ENCODE results near the gene STK31.
"Not testable (repeated sequence)": the region's sequence is repeated elsewhere in the genome, so short reads cannot be mapped to it uniquely, and the experiment has no call there.

The STK31 gene

GRCh38 chr7:23810099-23810498, 100.1 kb downstream of the STK31 start:
- no peak overlapping the region for H3K4me2 ChIP-seq
- no peak for TF ChIP-seq Cebpa-rat (IDR thresholded peaks at IDR 0.05)
- H3K4me1 ChIP-seq = peaks cover 5 to 14% (median 8%) of the 10 kb centered on the region in 10 experiments; a peak in 18 of 20 replicates
- H3K9me3 ChIP-seq (replicated peaks in 1 of 11) = peaks cover 21 to 26% (median 24%) of the 10 kb centered on the region in 11 experiments
- no peaks in the 10 kb centered on the region; a peak in 1 of 22 replicates for H3K36me3 ChIP-seq
- H4K20me1 ChIP-seq = no peaks in the 10 kb centered on the region
- H3K27ac ChIP-seq = no peak overlapping the region
- H3K9ac ChIP-seq = no peak overlapping the region
- no peaks in the 10 kb centered on the region for H3K27me3 ChIP-seq
- H3K4me3 ChIP-seq = no peak overlapping the region

- Histone ChIP-seq H3K27me3 (no peaks in the 10 kb centered on the region), H3K27ac (no peak overlapping the region), H3K4me2 (no peak overlapping the region), H3K36me3 (no peaks in the 10 kb centered on the region; a peak in 1 of 22 replicates), H3K9ac (no peak overlapping the region), H4K20me1 (no peaks in the 10 kb centered on the region), H3K4me1 (peaks cover 5 to 14% (median 8%) of the 10 kb centered on the region in 10 experiments; a peak in 18 of 20 replicates), H3K4me3 (no peak overlapping the region), H3K9me3 (replicated peaks in 1 of 11) (peaks cover 21 to 26% (median 24%) of the 10 kb centered on the region in 11 experiments)
- TF ChIP-seq Cebpa-rat (IDR thresholded peaks at IDR 0.05) = no peak
These were observed 101.5 kb downstream of the STK31 start for GRCh38 chr7:23811540-23811939.

GRCh38 chr7:23828125-23828524, 118.1 kb downstream of the STK31 start:
- H4K20me1 ChIP-seq, H3K27me3 ChIP-seq, H3K4me2 ChIP-seq, H3K4me3 ChIP-seq, H3K9ac ChIP-seq, H3K36me3 ChIP-seq, H3K4me1 ChIP-seq, H3K27ac ChIP-seq: not testable (repeated sequence)
- H3K9me3 ChIP-seq (replicated peaks in 1 of 11) = peaks cover 17 to 50% (median 30%) of the 10 kb centered on the region in 11 experiments

GRCh38 chr7:23832733-23833132, 122.7 kb downstream of the STK31 start:
- H3K9me3 ChIP-seq (replicated peaks in 1 of 11) = peaks cover 63 to 93% (median 74%) of the 10 kb centered on the region in 11 experiments
- not testable (repeated sequence) for H3K4me1 ChIP-seq, H3K9ac ChIP-seq

GRCh38 chr7:23833405-23833804, 123.4 kb downstream of the STK31 start:
- Histone ChIP-seq H3K27me3 (peaks cover 0 to 18% (median 0%) of the 10 kb centered on the region in 11 experiments; a peak in 4 of 22 replicates), H3K9me3 (replicated peaks in 1 of 11) (peaks cover 69 to 93% (median 75%) of the 10 kb centered on the region in 11 experiments), H3K4me2 (no peak overlapping the region), H3K4me3 (peak overlapping the region in 1 of 10 experiments; percentile 18; a peak in 1 of 20 replicates), H4K20me1 (no peaks in the 10 kb centered on the region), H3K27ac (no peak overlapping the region), H3K36me3 (peaks cover 0 to 15% (median 7%) of the 10 kb centered on the region in 11 experiments; a peak in 7 of 22 replicates), H3K9ac (no peak overlapping the region), H3K4me1 (no peaks in the 10 kb centered on the region)
- TF ChIP-seq Cebpa-rat (IDR thresholded peaks at IDR 0.05) = no peak

More at GRCh38 chr7:23832733-23833132, 122.7 kb downstream of the STK31 start:
- H3K4me3 ChIP-seq, H3K4me2 ChIP-seq, H3K27ac ChIP-seq, H4K20me1 ChIP-seq: not testable (repeated sequence)
- peaks cover 0 to 11% (median 0%) of the 10 kb centered on the region in 11 experiments; a peak in 3 of 22 replicates for H3K27me3 ChIP-seq
- H3K36me3 ChIP-seq = peaks cover 0 to 15% (median 7%) of the 10 kb centered on the region in 11 experiments; a peak in 7 of 22 replicates

GRCh38 chr7:23844837-23845236, 134.8 kb downstream of the STK31 start:
- H4K20me1 ChIP-seq, H3K4me2 ChIP-seq, H3K4me3 ChIP-seq, H3K4me1 ChIP-seq, H3K9ac ChIP-seq, H3K27ac ChIP-seq: not testable (repeated sequence)
- peaks cover 0 to 42% (median 0%) of the 10 kb centered on the region in 11 experiments; a peak in 4 of 22 replicates for H3K27me3 ChIP-seq
- H3K36me3 ChIP-seq = peaks cover 0 to 11% (median 0%) of the 10 kb centered on the region in 11 experiments; a peak in 4 of 22 replicates
- peaks cover 70 to 99% (median 82%) of the 10 kb centered on the region in 11 experiments for H3K9me3 ChIP-seq (replicated peaks in 1 of 11)

GRCh38 chr7:23852135-23852534, 142.1 kb downstream of the STK31 start:
- TF ChIP-seq Cebpa-rat (IDR thresholded peaks at IDR 0.05) = no peak
- Histone ChIP-seq H3K27me3 (no peaks in the 10 kb centered on the region), H3K4me2 (no peak overlapping the region)

GRCh38 chr7:23852988-23853387, 143.0 kb downstream of the STK31 start:
- peaks cover 0 to 9% (median 0%) of the 10 kb centered on the region in 10 experiments; a peak in 2 of 20 replicates for H3K4me1 ChIP-seq
- no peaks in the 10 kb centered on the region for H3K27me3 ChIP-seq
- no peak overlapping the region for H3K4me2 ChIP-seq
- no peaks in the 10 kb centered on the region for H4K20me1 ChIP-seq
- no peak overlapping the region for H3K27ac ChIP-seq
- no peak for TF ChIP-seq Cebpa-rat (IDR thresholded peaks at IDR 0.05)
- peaks cover 28 to 59% (median 35%) of the 10 kb centered on the region in 11 experiments for H3K9me3 ChIP-seq (replicated peaks in 1 of 11)
- H3K36me3 ChIP-seq = no peaks in the 10 kb centered on the region
- no peak overlapping the region for H3K4me3 ChIP-seq
- no peak overlapping the region for H3K9ac ChIP-seq

More at GRCh38 chr7:23852135-23852534, 142.1 kb downstream of the STK31 start:
- peaks cover 0 to 9% (median 0%) of the 10 kb centered on the region in 10 experiments; a peak in 2 of 20 replicates for H3K4me1 ChIP-seq
- no peaks in the 10 kb centered on the region for H3K36me3 ChIP-seq
- H3K27ac ChIP-seq = no peak overlapping the region
- peaks cover 33 to 67% (median 41%) of the 10 kb centered on the region in 11 experiments for H3K9me3 ChIP-seq (replicated peaks in 1 of 11)
- no peak overlapping the region for H3K4me3 ChIP-seq
- no peaks in the 10 kb centered on the region for H4K20me1 ChIP-seq
- no peak overlapping the region for H3K9ac ChIP-seq

GRCh38 chr7:23863209-23863787, 153.3 kb downstream of the STK31 start:
- H3K36me3 ChIP-seq = no peaks in the 10 kb centered on the region
- peaks cover 0 to 10% (median 6%) of the 10 kb centered on the region in 10 experiments; a peak in 10 of 20 replicates for H3K4me1 ChIP-seq
- no peaks in the 10 kb centered on the region for H4K20me1 ChIP-seq
- H3K4me3 ChIP-seq = no peak overlapping the region
- H3K27me3 ChIP-seq = no peaks in the 10 kb centered on the region
- H3K9ac ChIP-seq = no peak overlapping the region
- H3K9me3 ChIP-seq (replicated peaks in 1 of 11) = peaks cover 0 to 7% (median 0%) of the 10 kb centered on the region in 11 experiments; a peak in 2 of 22 replicates
- TF ChIP-seq Cebpa-rat (IDR thresholded peaks at IDR 0.05) = no peak
- no peak overlapping the region for H3K27ac ChIP-seq
- H3K4me2 ChIP-seq = no peak overlapping the region

- H3K4me2 ChIP-seq = no peak overlapping the region
- no peak overlapping the region for H3K27ac ChIP-seq
- H3K36me3 ChIP-seq = no peaks in the 10 kb centered on the region
These were observed 155.0 kb downstream of the STK31 start for GRCh38 chr7:23864973-23865372.

More at GRCh38 chr7:23864973-23865372, 155.0 kb downstream of the STK31 start:
- peaks cover 0 to 7% (median 0%) of the 10 kb centered on the region in 11 experiments; a peak in 2 of 22 replicates for H3K9me3 ChIP-seq (replicated peaks in 1 of 11)
- no peak overlapping the region for H3K4me3 ChIP-seq
- no peaks in the 10 kb centered on the region for H3K27me3 ChIP-seq
- no peaks in the 10 kb centered on the region for H4K20me1 ChIP-seq
- no peak for TF ChIP-seq Cebpa-rat (IDR thresholded peaks at IDR 0.05)
- H3K4me1 ChIP-seq = peaks cover 0 to 10% (median 6%) of the 10 kb centered on the region in 10 experiments; a peak in 10 of 20 replicates
- no peak overlapping the region for H3K9ac ChIP-seq
